Bone marrow (tissue), 2 donors: ENCODE data around the gene RIOK3.

Source experiments
- DNase-seq, 2 donors: peaks; one replicate each; lab custom pipeline; 2025; lab: John Stamatoyannopoulos, UW

Gene RIOK3

DNA sequence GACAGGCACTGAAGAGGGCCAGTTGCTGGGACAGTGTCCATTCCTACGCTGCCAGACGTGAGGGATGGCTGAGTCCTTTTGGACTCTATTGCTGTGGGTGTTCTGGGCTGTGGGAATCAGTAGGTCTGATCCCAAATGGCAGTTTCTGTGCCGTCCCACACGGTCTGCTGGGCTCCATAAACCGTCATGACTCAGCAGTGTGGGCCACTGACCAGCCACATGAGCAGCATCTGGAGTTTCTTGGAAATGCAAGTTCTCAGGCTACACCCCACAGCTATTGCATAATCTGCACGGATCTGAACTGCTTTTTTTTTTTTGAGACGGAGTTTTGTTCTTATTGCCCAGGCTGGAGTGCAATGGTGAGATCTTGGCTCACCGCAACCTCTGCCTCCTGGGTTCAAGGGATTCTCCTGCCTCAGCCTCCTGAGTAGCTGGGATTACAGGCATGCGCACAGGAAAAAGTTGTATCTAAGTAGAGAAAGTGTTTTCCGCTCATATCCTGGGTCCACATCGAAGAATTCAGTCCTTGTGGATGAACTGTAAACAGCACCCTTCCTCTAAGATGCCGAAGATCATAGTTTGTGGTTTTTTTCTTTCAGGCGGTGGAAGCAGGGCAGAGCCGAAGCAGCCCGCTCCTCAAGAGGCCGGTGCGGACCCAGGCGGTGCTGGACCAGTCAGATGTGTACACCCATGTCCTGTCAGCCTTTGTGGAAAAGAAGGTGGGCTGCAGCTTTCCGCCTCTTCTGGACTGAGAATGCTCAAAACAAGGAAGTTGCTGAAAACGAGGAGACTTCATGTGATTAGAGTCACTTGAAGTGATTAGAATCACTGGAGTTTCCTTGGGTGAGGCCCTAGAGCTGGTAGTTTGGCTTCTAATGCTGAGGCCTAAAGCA lies 75.7 kb downstream of the RIOK3 start:
- no peak for DNase-seq

DNA sequence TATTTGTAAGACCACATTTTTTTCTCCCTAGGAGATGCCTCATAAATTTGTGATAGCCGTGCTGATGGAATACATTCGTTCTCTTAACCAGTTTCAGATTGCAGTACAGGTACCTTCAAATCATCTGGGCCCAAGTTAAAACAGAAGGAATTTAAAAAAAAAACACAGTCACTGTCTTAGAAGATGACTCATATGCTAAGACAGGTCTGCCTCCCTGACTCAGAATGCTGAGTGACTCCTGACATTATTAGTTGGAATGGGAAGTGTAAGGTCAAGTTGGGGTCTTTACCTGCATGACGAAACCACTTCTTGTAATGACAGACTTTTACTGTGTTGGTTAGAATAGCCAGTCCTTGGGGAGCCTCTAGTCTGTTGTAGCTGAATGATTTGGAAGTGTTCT lies 76.5 kb downstream of the RIOK3 start:
- DNase-seq, result no peak

DNA sequence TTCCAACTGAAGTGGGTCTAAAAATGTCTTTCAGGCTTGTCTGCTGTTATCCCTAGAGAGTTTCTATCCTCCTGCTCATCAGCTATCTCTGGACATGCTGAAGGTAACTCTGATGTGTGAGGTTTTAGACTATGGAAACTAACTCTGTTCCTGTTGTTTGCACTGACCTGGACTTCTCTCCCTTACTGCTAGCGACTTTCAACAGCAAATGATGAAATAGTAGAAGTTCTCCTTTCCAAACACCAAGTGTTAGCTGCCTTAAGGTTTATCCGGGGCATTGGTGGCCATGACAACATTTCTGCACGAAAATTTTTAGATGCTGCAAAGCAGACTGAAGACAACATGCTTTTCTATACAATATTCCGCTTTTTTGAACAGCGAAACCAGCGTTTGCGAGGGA lies 77.1 kb downstream of the RIOK3 start:
- DNase-seq, result no peak

DNA sequence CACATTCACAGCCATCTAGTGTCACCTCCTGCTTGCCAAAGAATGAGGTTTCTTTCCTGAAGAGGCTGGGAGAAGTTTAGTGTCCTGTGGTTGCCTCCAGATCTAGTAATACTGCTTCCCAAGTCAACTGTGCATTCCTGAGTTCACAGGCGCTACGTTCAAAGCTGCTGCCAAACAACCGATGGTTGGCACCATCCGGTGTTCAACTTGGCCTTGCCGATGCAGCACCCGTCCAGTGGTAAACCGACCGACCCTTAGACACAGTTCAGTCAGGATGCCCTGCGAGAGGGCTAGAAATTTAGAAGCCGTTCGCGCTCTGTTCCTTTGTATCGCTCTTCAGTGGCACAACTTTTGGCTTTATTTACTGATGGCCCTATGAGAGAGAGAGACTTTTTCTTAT lies 78.8 kb downstream of the RIOK3 start:
- DNase-seq, result no peak
